ENCODE measurements around the gene ETV3L. TPM values are rescaled to one million over a fixed set of nuclear protein-coding genes. Genes with fewer than 3 reads are reported as not detected.

ETV3L gene
- total RNA-seq, 1 donor from 2014 or later: not detected

- H3K36me3 Mint-ChIP-seq: no peaks in the 10 kb centered on the region
- Histone ChIP-seq H3K9ac (no peak overlapping the region), H3K4me1 (peaks cover 11% of the 10 kb centered on the region), H3F3A (ENCODE audit: low read depth) (peaks cover 12% of the 10 kb centered on the region), H2AFZ (replicated peaks) (no peak overlapping the region), H3K79me2 (ENCODE audit: low read depth) (no peaks in the 10 kb centered on the region), H3K4me3 (no peak overlapping the region), H3K9me3 (ENCODE audit: low read depth) (no peaks in the 10 kb centered on the region), H3K27ac (no peak overlapping the region), H3K4me2 (no peak overlapping the region), H3K36me3 (no peaks in the 10 kb centered on the region), H3K27me3 (peaks cover 2% of the 10 kb centered on the region), H4K20me1 (ENCODE audit: low read depth) (peaks cover 8% of the 10 kb centered on the region)
- TF ChIP-seq EZH2phosphoT487 (IDR thresholded peaks at IDR 0.05): no peak
- TF ChIP-seq EZH2 (IDR thresholded peaks at IDR 0.05): no peak
- TF ChIP-seq CTCF (IDR thresholded peaks at IDR 0.05): no peak
- no peak overlapping the region for H3K4me3 Mint-ChIP-seq
- no peak overlapping the region for H3K27ac Mint-ChIP-seq
- no peaks in the 10 kb centered on the region for H3K9me3 Mint-ChIP-seq
- H3K27me3 Mint-ChIP-seq (ENCODE audit: insufficient read depth, low read depth): peaks cover 6% of the 10 kb centered on the region
- H3K4me1 Mint-ChIP-seq: peaks cover 17% of the 10 kb centered on the region
- DNase-seq (ENCODE audit: low spot score): no peak
Measured at GRCh38 chr1:157095551-157095950, 4.1 kb downstream of the ETV3L start.

- TF ChIP-seq CTCF (IDR thresholded peaks at IDR 0.05) (no peak), EZH2 (IDR thresholded peaks at IDR 0.05) (no peak), EZH2phosphoT487 (IDR thresholded peaks at IDR 0.05) (no peak)
Measured at GRCh38 chr1:157095091-157095490, 4.5 kb downstream of the ETV3L start.

GRCh38 chr1:157092831-157093230 is 6.8 kb downstream of the ETV3L start:
- no peaks in the 10 kb centered on the region for H3K4me1 ChIP-seq
- H3K9me3 Mint-ChIP-seq: no peaks in the 10 kb centered on the region
- H4K20me1 ChIP-seq (ENCODE audit: low read depth): no peaks in the 10 kb centered on the region
- no peak for DNase-seq (ENCODE audit: low spot score)
- no peak overlapping the region for H3K4me3 Mint-ChIP-seq
- no peak overlapping the region for H3K9ac ChIP-seq
- TF ChIP-seq EZH2phosphoT487 (IDR thresholded peaks at IDR 0.05): no peak
- TF ChIP-seq CTCF (IDR thresholded peaks at IDR 0.05): no peak
- TF ChIP-seq EZH2 (IDR thresholded peaks at IDR 0.05): no peak
- H3K9me3 ChIP-seq (ENCODE audit: low read depth): no peaks in the 10 kb centered on the region
- no peak overlapping the region for H3K4me2 ChIP-seq
- no peak overlapping the region for H3K4me3 ChIP-seq
- peaks cover 17% of the 10 kb centered on the region for H3K4me1 Mint-ChIP-seq
- H2AFZ ChIP-seq (replicated peaks): peak overlapping the region; percentile 42
- peaks cover 6% of the 10 kb centered on the region for H3K27me3 Mint-ChIP-seq (ENCODE audit: insufficient read depth, low read depth)
- H3K27me3 ChIP-seq: no peaks in the 10 kb centered on the region
- H3K79me2 ChIP-seq (ENCODE audit: low read depth): no peaks in the 10 kb centered on the region
- H3K36me3 ChIP-seq: no peaks in the 10 kb centered on the region
- no peaks in the 10 kb centered on the region for H3F3A ChIP-seq (ENCODE audit: low read depth)
- no peak overlapping the region for H3K27ac Mint-ChIP-seq
- no peak overlapping the region for H3K27ac ChIP-seq
- no peaks in the 10 kb centered on the region for H3K36me3 Mint-ChIP-seq

More at GRCh38 chr1:157095091-157095490, 4.5 kb downstream of the ETV3L start:
- H3K79me2 ChIP-seq (ENCODE audit: low read depth): no peaks in the 10 kb centered on the region
- no peak for DNase-seq (ENCODE audit: low spot score)
- no peaks in the 10 kb centered on the region for H3K9me3 ChIP-seq (ENCODE audit: low read depth)
- Mint-ChIP-seq H3K4me1 (peaks cover 21% of the 10 kb centered on the region), H3K36me3 (no peaks in the 10 kb centered on the region), H3K4me3 (no peak overlapping the region), H3K9me3 (no peaks in the 10 kb centered on the region), H3K27ac (no peak overlapping the region), H3K27me3 (ENCODE audit: insufficient read depth, low read depth) (peaks cover 6% of the 10 kb centered on the region)
- peaks cover 9% of the 10 kb centered on the region for H3F3A ChIP-seq (ENCODE audit: low read depth)
- H4K20me1 ChIP-seq (ENCODE audit: low read depth): peaks cover 8% of the 10 kb centered on the region
- H3K4me2 ChIP-seq: no peak overlapping the region
- H3K27ac ChIP-seq: no peak overlapping the region
- H3K27me3 ChIP-seq: no peaks in the 10 kb centered on the region
- no peaks in the 10 kb centered on the region for H3K36me3 ChIP-seq
- H3K4me1 ChIP-seq: peaks cover 10% of the 10 kb centered on the region
- no peak overlapping the region for H2AFZ ChIP-seq (replicated peaks)
- no peak overlapping the region for H3K9ac ChIP-seq
- H3K4me3 ChIP-seq: no peak overlapping the region
